KMS-11 (cell line): ENCODE measurements around the gene RGS9.

Experiments used
- H2AFZ ChIP-seq: fragments of 200-600 bp; sonication (generic); 2 replicates; pipeline ENCODE4 v1.6.1; 2016; ENCODE audit warnings: antibody characterized with exemption, mixed run types, low read depth
- H3K27ac ChIP-seq: fragments of 200-600 bp; sonication (generic); 2 replicates; pipeline ENCODE4 v1.6.1; 2016; ENCODE audit warnings: mild to moderate bottlenecking, mixed run types
- H3K27me3 ChIP-seq: fragments of 200-600 bp; sonication (generic); 2 replicates; pipeline ENCODE4 v1.6.1; 2017; ENCODE audit warnings: mild to moderate bottlenecking, low read depth, mixed run types, moderate library complexity; ENCODE audit not compliant: insufficient read depth
- H3K36me3 ChIP-seq: fragments of 200-600 bp; sonication (generic); 2 replicates; pipeline ENCODE4 v1.6.1; 2017; ENCODE audit warnings: mild to moderate bottlenecking, mixed run types; ENCODE audit not compliant: insufficient read depth
- H3K4me1 ChIP-seq: fragments of 200-600 bp; sonication (generic); 2 replicates; pipeline ENCODE4 v1.6.1; 2016; ENCODE audit warnings: mild to moderate bottlenecking, low read depth, mixed run types; ENCODE audit not compliant: poor library complexity, severe bottlenecking
- H3K4me2 ChIP-seq: fragments of 200-600 bp; sonication (generic); 2 replicates; pipeline ENCODE4 v1.7.0; 2016; ENCODE audit warnings: mild to moderate bottlenecking, mixed run types
- H3K4me3 ChIP-seq: fragments of 200-600 bp; sonication (generic); IDR thresholded peaks from 2 replicates; pipeline ENCODE4 v1.6.1; 2017; ENCODE audit warnings: low read depth, low read length, mixed read lengths; ENCODE audit not compliant: insufficient read depth
- H3K79me2 ChIP-seq: fragments of 200-600 bp; sonication (generic); 2 replicates; pipeline ENCODE4 v1.6.1; 2016; ENCODE audit warnings: low read depth, mixed run types; ENCODE audit not compliant: insufficient read depth
- H3K9ac ChIP-seq: fragments of 200-600 bp; sonication (generic); 2 replicates; pipeline ENCODE4 v1.6.1; 2016; ENCODE audit warnings: mild to moderate bottlenecking, mixed run types
- H4K20me1 ChIP-seq: fragments of 200-600 bp; sonication (generic); 2 replicates; pipeline ENCODE4 v1.6.1; 2016; ENCODE audit warnings: mild to moderate bottlenecking, mixed run types; ENCODE audit not compliant: insufficient read depth
- CTCF ChIP-seq: fragments of 200-600 bp; sonication (generic); conservative IDR thresholded peaks from 2 replicates; pipeline ENCODE4 v1.6.1; 2017; ENCODE audit warnings: low read depth, mild to moderate bottlenecking, antibody characterized with exemption, low read length, moderate library complexity, mixed read lengths

The RGS9 gene

GRCh38 chr17:65131946-65132345 lies 5.2 kb upstream of the RGS9 start:
- Histone ChIP-seq H3K4me1 (peaks cover 3% of the 10 kb centered on the region), H3K36me3 (no peaks in the 10 kb centered on the region), H2AFZ (no peak overlapping the region), H3K4me3 (no peak overlapping the region), H3K4me2 (no peak overlapping the region), H3K9ac (no peak overlapping the region), H3K79me2 (no peaks in the 10 kb centered on the region), H3K27me3 (no peaks in the 10 kb centered on the region), H3K27ac (no peak overlapping the region), H4K20me1 (no peaks in the 10 kb centered on the region)
- TF ChIP-seq CTCF, result no peak

GRCh38 chr17:65134035-65134434 lies 3.1 kb upstream of the RGS9 start:
- Histone ChIP-seq H4K20me1 (no peaks in the 10 kb centered on the region), H3K79me2 (no peaks in the 10 kb centered on the region), H3K4me3 (no peak overlapping the region), H3K4me1 (peaks cover 8% of the 10 kb centered on the region), H3K4me2 (no peak overlapping the region), H2AFZ (no peak overlapping the region), H3K36me3 (no peaks in the 10 kb centered on the region), H3K27ac (no peak overlapping the region), H3K27me3 (peaks cover 12% of the 10 kb centered on the region; the same call in 1 of the 2 replicates), H3K9ac (no peak overlapping the region)
- TF ChIP-seq CTCF, result no peak

- H3K4me2 ChIP-seq, result no peak overlapping the region
- no peak overlapping the region for H2AFZ ChIP-seq
- no peaks in the 10 kb centered on the region for H4K20me1 ChIP-seq
- no peak overlapping the region for H3K27ac ChIP-seq
- H3K9ac ChIP-seq, result no peak overlapping the region
- H3K79me2 ChIP-seq, result no peaks in the 10 kb centered on the region
- no peak for TF ChIP-seq CTCF
- H3K4me3 ChIP-seq, result no peak overlapping the region
- H3K27me3 ChIP-seq, result peaks cover 12% of the 10 kb centered on the region; the same call in 1 of the 2 replicates
- peaks cover 18% of the 10 kb centered on the region for H3K4me1 ChIP-seq
- H3K36me3 ChIP-seq, result no peaks in the 10 kb centered on the region
Measured at GRCh38 chr17:65139101-65139764, 2.1 kb downstream of the RGS9 start.

GRCh38 chr17:65142247-65142646 lies 5.1 kb downstream of the RGS9 start:
- Histone ChIP-seq H4K20me1 (no peaks in the 10 kb centered on the region), H3K27me3 (peaks cover 12% of the 10 kb centered on the region; the same call in 1 of the 2 replicates), H3K79me2 (no peaks in the 10 kb centered on the region), H3K36me3 (no peaks in the 10 kb centered on the region), H3K27ac (no peak overlapping the region), H3K4me1 (peaks cover 14% of the 10 kb centered on the region), H3K9ac (no peak overlapping the region), H2AFZ (no peak overlapping the region), H3K4me3 (no peak overlapping the region), H3K4me2 (no peak overlapping the region; the same call in 1 of the 2 replicates)
- TF ChIP-seq CTCF, result no peak
